Subcutaneous adipose tissue (tissue), 4 donors: ENCODE data around the gene MINAR2. TPM values are rescaled to one million over a fixed set of nuclear protein-coding genes. Genes with fewer than 3 reads are reported as not detected.

Source experiments
- CTCF ChIP-seq: fragments of 450-650 bp; IDR thresholded peaks from one replicate; pipeline ENCODE4 v1.5.1; 2016; ENCODE audit warnings: low read depth, mild to moderate bottlenecking, control low read depth, antibody characterized with exemption, moderate library complexity
- total RNA-seq, 4 donors: library from RNA; depleted of rRNA; stranded (reverse); fragments of >200 nt; gene quantifications; one replicate each; pipeline ENCODE4 v1.1.0, GENCODE V29; 2016

The MINAR2 gene
- total RNA-seq, 4 donors from 2014 or later: not detected

DNA sequence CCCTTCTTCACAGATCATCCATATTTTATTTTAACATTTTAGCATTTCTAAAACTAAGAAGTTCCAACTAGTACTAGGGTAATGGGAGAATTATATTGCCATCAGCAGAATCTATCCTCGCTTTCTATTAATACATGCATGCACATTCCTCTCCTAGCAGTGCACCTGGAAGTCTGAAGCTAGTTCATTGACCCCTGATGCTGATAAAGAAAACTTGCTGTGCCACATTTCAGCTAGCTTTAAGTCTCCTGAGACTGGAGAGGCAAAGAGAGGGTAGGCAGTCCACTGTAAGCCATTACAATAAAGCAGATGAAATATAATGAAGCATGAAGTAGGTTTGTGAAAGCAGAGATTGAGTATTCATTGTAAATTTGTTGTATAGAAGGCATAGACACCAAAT lies 15.8 kb downstream of the MINAR2 start:
- no peak for TF ChIP-seq CTCF

DNA sequence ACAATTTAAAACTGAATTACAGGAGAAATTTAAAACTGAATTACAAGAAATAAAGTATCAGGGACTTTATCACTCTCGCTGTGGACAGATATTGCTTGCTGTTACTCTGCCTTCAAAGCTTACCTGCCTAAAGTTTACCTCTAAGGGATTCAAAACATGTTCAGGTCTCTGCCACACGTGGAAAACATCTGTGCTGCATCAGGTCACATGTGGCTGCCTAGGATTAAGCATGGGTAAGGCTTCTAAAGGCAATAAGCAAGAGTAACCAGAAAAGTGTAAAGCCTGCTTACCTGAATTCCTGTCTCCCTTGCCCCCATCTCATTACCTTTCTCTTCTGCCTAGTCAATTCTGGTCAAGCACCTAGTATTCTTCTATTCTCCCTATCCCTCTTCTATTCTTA lies 18.9 kb downstream of the MINAR2 start:
- no peak for TF ChIP-seq CTCF

DNA sequence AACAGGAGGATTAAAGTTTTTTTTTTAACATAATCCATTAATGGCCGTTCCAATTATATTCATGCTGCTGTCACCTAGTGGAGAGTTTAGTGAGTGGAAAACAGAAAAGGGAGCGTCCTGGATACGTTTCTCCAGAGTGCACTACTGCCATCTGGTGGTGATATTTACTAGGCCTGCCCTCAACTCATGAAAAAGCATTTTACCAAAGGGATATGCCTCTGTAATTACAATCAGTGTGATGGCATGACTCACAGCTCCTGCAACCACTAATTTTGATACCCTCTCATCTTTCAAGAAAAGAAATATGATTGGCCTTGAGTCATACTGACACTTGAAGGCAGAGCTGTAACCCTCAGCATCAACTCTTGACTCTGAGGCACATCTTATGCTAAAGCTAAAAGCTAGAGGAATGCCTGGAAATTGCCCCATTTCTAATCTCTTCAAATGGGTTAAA lies 20.1 kb downstream of the MINAR2 start:
- no peak for TF ChIP-seq CTCF

- TF ChIP-seq CTCF: no peak
These were observed 20.8 kb downstream of the MINAR2 start for GRCh38 chr5:129768735-129769134.

GRCh38 chr5:129770024-129770820 lies 22.3 kb downstream of the MINAR2 start:
- no peak for TF ChIP-seq CTCF

GRCh38 chr5:129771058-129771838 lies 23.4 kb downstream of the MINAR2 start:
- no peak for TF ChIP-seq CTCF

DNA sequence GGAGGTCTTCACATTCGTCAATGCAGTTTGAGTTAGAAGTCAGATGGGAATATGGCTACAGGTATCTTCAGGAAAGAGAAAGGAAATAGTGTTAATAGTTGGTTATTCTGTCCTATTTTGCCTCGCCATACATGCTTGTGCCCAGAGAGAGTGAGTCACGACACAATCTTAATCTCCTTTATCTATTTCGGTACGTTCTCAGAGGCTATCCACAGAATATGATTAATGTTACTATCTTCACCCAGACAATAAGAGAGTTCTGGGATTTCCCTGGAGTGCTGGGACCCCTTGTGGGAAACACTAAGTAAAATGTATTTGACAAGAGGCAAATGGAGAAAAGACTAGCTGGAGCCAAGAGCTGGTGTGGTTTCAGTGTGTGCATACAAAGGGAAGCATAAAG lies 25.5 kb downstream of the MINAR2 start:
- TF ChIP-seq CTCF: no peak
